WI38 (cell line): ENCODE results near the gene PSMG4.

Experiments used
- H3K4me3 ChIP-seq: 2 replicates; pipeline ENCODE4 v1.5.1; 2011; ENCODE audit warnings: low read depth, mild to moderate bottlenecking, control low read depth, low read length
- TF ChIP-seq, protein P1 (sequence below): IDR thresholded peaks from 2 replicates; pipeline ENCODE4 v1.5.1; 2012; ENCODE audit warnings: low read depth, mild to moderate bottlenecking, control low read depth, low read length

The PSMG4 gene

DNA sequence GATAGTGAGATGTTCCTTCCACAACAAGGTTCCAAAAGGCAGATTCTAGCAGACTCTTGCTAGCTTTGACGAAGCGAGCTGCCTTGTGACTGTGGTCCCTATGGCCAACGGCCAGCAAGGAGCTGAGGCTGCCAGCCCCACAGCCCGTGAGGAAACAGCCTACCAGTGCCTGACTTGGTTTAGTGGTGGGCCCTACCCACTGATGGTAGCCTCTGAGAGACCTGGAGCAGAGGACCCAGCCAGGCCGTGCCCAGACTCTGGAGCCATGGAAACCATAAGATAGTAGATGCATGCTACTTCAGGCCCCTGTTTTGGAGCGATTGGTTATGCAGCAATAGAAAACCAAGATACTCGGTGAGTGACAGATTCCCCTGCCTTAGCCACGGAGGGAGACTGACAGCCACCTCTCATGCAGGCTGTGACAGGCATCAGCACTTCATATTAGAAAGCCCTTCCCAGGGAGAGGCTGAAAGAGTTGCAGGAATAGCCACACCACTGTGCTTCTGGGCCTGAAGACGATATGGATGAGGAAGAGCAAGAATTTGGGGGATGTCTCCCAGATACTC lies 19.2 kb downstream of the PSMG4 start:
- TF ChIP-seq, protein P1, sequence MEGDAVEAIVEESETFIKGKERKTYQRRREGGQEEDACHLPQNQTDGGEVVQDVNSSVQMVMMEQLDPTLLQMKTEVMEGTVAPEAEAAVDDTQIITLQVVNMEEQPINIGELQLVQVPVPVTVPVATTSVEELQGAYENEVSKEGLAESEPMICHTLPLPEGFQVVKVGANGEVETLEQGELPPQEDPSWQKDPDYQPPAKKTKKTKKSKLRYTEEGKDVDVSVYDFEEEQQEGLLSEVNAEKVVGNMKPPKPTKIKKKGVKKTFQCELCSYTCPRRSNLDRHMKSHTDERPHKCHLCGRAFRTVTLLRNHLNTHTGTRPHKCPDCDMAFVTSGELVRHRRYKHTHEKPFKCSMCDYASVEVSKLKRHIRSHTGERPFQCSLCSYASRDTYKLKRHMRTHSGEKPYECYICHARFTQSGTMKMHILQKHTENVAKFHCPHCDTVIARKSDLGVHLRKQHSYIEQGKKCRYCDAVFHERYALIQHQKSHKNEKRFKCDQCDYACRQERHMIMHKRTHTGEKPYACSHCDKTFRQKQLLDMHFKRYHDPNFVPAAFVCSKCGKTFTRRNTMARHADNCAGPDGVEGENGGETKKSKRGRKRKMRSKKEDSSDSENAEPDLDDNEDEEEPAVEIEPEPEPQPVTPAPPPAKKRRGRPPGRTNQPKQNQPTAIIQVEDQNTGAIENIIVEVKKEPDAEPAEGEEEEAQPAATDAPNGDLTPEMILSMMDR: no peak
- H3K4me3 ChIP-seq: no peak overlapping the region

DNA sequence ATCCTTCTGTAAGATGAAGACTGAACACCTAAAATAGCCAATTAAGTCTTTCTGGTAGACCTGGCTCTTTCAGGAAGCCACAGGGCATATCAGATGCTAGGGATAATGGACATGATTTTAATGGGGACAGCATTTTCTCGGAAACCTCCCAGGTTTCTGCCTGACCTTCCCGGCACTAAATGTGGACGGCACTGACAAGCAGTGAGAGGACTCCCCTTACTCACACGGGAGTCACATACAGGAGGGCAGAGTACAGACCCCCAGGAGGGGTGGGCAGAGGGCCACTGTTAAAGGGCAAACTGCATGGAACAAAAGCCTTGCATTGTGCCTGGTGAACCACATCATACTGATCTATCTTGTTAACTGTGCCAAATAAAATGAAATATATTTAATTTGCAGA lies 19.9 kb downstream of the PSMG4 start:
- H3K4me3 ChIP-seq: no peak overlapping the region
- TF ChIP-seq, protein P1: no peak

DNA sequence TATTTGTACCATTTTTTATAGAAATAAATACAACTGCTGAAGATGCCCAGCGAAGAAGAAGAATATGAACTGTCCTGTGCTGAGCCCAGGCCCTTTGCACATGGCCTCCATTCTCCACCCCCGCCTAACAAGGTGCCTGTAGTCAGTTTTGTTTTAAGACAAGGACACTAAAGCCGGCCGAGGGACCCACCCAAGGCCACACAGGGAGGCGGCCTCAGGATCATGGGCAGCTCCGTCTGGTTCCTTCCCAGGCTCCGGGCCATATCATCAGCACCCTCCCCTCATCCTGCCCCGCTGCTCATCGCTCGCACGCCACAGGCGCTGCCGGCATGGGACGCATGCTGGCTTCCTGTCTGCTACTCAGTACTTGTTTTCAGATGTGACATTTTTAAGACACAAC lies 21.3 kb downstream of the PSMG4 start:
- TF ChIP-seq, protein P1: no peak
- H3K4me3 ChIP-seq: no peak overlapping the region

DNA sequence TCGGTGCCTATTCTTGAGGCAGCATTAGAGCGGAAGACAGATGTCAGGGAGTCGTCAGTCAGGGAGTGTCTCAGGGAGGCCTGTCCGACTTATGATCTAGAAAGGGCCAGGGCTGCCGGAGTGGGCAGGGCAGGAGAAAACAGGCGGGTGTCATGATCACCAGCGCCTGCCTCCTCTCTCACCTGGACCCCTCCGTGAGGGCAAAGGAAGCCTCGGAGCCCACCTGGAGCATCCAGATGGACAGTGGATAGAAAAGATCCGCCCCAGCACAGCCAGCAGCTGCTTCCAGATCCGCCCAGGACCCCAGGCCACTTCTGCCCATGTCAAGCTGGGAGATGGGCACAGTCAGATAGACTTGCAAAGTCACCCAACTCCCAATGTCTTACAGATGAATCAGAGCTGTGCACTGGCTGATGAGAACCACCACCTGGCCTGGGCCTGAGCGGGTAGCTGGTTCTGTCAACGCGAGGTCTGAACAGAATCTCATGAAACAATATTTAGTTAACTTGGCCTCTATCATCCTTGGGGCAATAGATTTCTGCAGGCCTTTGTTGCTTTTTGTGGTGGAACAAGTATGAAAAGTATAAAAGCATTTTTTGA lies 22.2 kb downstream of the PSMG4 start:
- TF ChIP-seq, protein P1: no peak
- H3K4me3 ChIP-seq: no peak overlapping the region

DNA sequence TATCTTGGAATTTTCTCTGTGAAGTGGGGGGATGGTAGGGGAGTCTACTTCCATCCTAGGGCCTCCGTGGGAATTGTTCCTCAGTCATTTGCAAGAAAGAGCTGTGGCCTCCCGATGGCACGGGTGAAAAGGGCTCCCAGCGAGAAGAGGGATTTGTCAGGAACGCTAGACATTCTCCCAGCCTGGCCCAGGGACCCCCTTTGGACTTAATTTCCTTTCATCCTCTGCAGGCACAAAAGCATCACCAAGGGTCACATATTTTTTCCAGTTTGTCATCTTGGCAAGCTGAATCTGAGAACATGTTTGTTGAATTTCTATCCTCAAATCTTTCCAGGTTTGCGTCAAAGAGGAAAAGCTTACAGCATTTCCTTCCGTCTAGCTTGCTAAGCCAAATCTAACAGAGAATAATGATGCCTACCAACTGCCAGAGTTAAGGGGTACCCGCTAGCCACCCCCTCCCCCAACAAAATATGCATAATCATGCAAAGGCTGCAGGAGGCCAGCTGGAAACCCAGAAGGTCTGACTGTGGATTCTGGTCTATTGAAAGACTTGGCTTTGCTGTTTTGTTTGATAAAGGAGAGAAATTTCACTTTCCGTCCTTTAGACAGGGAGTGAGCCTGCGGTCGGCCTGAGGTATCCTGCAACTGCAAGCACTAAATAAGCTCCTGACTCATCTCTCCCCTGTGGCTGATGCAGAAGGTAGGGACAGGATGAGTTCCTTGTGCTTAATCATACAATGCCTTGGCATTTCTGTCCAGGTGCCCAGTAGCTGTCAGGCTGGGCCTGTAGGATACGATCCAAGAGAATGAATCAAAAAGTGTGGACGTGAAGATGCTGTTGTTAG lies 23.1 kb downstream of the PSMG4 start:
- TF ChIP-seq, protein P1: no peak
- H3K4me3 ChIP-seq: no peak overlapping the region

DNA sequence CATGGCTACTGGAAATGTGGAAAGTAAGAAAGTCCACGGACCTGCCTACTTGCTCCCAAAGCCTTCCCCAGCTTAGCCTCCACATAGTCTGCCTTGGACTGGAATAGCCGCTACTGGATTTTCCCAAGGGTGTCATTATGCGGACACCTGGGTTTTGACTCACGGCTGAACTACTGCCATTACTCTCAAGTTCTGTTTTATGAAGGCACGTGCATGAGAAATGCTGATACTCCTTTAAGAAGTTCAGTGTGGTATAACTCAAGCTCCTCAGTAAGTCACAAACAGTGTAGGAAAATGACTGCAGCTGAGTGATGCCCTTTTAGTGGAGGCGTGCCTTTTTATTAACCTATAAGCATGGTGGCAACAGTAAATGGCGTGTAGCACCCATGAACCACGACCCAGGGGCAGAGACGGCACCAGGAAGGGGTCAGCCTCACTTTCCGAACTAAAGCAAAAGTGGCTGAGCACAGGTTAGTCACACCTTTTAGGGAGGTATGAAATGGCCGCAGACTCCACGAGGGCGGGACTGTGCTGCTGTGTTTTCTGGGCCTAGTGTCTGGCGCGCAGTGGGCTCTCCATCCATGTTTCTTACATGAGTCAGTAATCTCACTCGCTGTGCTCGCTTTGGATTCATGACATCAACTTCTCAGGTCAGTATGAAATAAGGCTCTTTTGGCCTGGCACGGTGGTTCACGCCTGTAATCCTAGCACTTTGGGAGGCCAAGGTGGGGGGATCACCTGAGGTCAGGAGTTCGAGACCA lies 23.9 kb downstream of the PSMG4 start:
- no peak overlapping the region for H3K4me3 ChIP-seq
- TF ChIP-seq, protein P1: no peak
